PC-9 (cell line): Measurements from ENCODE around the gene LRRC72. TPM values are rescaled to one million over a fixed set of nuclear protein-coding genes. Genes with fewer than 3 reads are reported as not detected.

Experiments
- BruUV-seq: library from RNA; stranded (reverse); fragments of 400-500 nt; replicated peaks from 2 replicates; lab custom pipeline; 2021; lab: Mats Ljungman, UMichigan
- CTCF ChIA-PET: fragments of 300-600 bp; sonication (Branson Sonifier 250); formaldehyde crosslinking; loops from one replicate; lab custom pipeline; 2022; ENCODE audit warnings: antibody characterized with exemption; lab: Charles Lee
- POLR2A ChIA-PET: fragments of 300-600 bp; sonication (Branson Sonifier 250); formaldehyde crosslinking; loops from one replicate; lab custom pipeline; 2022; ENCODE audit warnings: antibody characterized with exemption; ENCODE audit not compliant: unreplicated experiment; lab: Charles Lee
- DNase-seq, 2 experiments: peaks; one replicate each; pipeline versions ENCODE4 v3.0.0 to v3.0.0-alpha.2; 2015 to 2022; ENCODE audit warnings: mixed read lengths in 1 of 2
- H2AFZ ChIP-seq: fragments of 200-600 bp; sonication (generic); 2 replicates; pipeline ENCODE4 v1.8.1; 2017; ENCODE audit warnings: antibody characterized with exemption
- H3F3A ChIP-seq: fragments of 200-600 bp; sonication (generic); 2 replicates; pipeline ENCODE4 v1.8.1; 2017; ENCODE audit warnings: antibody characterized with exemption, mild to moderate bottlenecking, low read depth; ENCODE audit not compliant: insufficient read depth
- H3K27ac ChIP-seq: fragments of 200-600 bp; sonication (generic); 2 replicates; pipeline ENCODE4 v1.6.1; 2016; ENCODE audit warnings: mixed run types
- H3K27me3 ChIP-seq: fragments of 200-600 bp; sonication (generic); 2 replicates; pipeline ENCODE4 v1.6.1; 2016; ENCODE audit warnings: low read depth, mixed run types; ENCODE audit not compliant: insufficient read depth
- H3K36me3 ChIP-seq: fragments of 200-600 bp; sonication (generic); 2 replicates; pipeline ENCODE4 v1.6.1; 2016; ENCODE audit warnings: low read depth, mixed run types
- H3K4me1 ChIP-seq: fragments of 200-600 bp; sonication (generic); replicated peaks from 2 replicates; pipeline ENCODE4 v1.6.1; 2016; ENCODE audit warnings: mixed run types; ENCODE audit not compliant: insufficient read depth
- H3K4me2 ChIP-seq: fragments of 200-600 bp; sonication (generic); 2 replicates; pipeline ENCODE4 v1.6.1; 2017; ENCODE audit warnings: mixed run types
- H3K4me3 ChIP-seq: fragments of 200-600 bp; sonication (generic); 2 replicates; pipeline ENCODE4 v1.6.1; 2016; ENCODE audit warnings: mixed run types
- H3K79me2 ChIP-seq: fragments of 200-600 bp; sonication (generic); 2 replicates; pipeline ENCODE4 v1.6.1; 2017; ENCODE audit warnings: low read depth, mixed run types
- H3K9me2 ChIP-seq: fragments of 200-600 bp; sonication (generic); 2 replicates; pipeline ENCODE4 v1.8.1; 2017; ENCODE audit warnings: mild to moderate bottlenecking; ENCODE audit not compliant: insufficient read depth
- H3K9me3 ChIP-seq: fragments of 200-600 bp; sonication (generic); 2 replicates; pipeline ENCODE4 v1.8.1; 2016; ENCODE audit warnings: low read depth; ENCODE audit not compliant: insufficient read depth
- H4K20me1 ChIP-seq: fragments of 200-600 bp; sonication (generic); 2 replicates; pipeline ENCODE4 v1.8.1; 2017; ENCODE audit not compliant: insufficient read depth
- CTCF ChIP-seq: fragments of 200-600 bp; sonication (generic); conservative IDR thresholded peaks from 2 replicates; pipeline ENCODE4 v1.6.1; 2017; ENCODE audit warnings: mixed run types, antibody characterized with exemption, mild to moderate bottlenecking, moderate library complexity
- EZH2 ChIP-seq: fragments of 200-600 bp; sonication (generic); IDR thresholded peaks from 2 replicates; pipeline ENCODE4 v1.8.0; 2017; ENCODE audit warnings: antibody characterized with exemption, low read depth
- intact Hi-C: fragments of 100-400 bp; cut with micrococcal nuclease; formaldehyde crosslinking; loops from one replicate; pipeline ENCODE4 v1.10.0; 2022; ENCODE audit not compliant: unreplicated experiment
- total RNA-seq: library from RNA; stranded (reverse); gene quantifications from 2 replicates; pipeline ENCODE4 v1.2.3, GENCODE V29; 2021

Gene LRRC72
- total RNA-seq, 1 experiment from 2014 or later = not detected

GRCh38 chr7:16587790-16588189, 61.2 kb downstream of the LRRC72 start:
- H3K9me2 ChIP-seq = no peaks in the 10 kb centered on the region
- ChIA-PET CTCF (no interaction called here), POLR2A (no interaction called here)
- no peaks in the 10 kb centered on the region for H3K27me3 ChIP-seq
- intact Hi-C loops = no loop called here
- no peaks in the 10 kb centered on the region for H3K36me3 ChIP-seq
- H3K9me3 ChIP-seq = no peaks in the 10 kb centered on the region
- H3K27ac ChIP-seq = no peak overlapping the region
- no peak overlapping the region for H3K4me3 ChIP-seq
- BruUV-seq = no TSS peak
- H3K4me1 ChIP-seq = no peaks in the 10 kb centered on the region
- no peaks in the 10 kb centered on the region for H3F3A ChIP-seq
- no peak for DNase-seq
- H4K20me1 ChIP-seq = no peaks in the 10 kb centered on the region
- H3K79me2 ChIP-seq = no peaks in the 10 kb centered on the region
- TF ChIP-seq EZH2 = no peak
- TF ChIP-seq CTCF = no peak
- no peak overlapping the region; the same call in 1 of the 2 replicates for H2AFZ ChIP-seq
- no peak overlapping the region for H3K4me2 ChIP-seq

GRCh38 chr7:16589881-16590280, 63.3 kb downstream of the LRRC72 start:
- Histone ChIP-seq H3K27ac (no peak overlapping the region), H3K79me2 (no peaks in the 10 kb centered on the region), H2AFZ (no peak overlapping the region), H3K36me3 (no peaks in the 10 kb centered on the region), H3K4me3 (no peak overlapping the region), H3K4me1 (0 out of 2 replicates have a peak, but pooled peaks cover 3% of the 10 kb centered on the region), H3F3A (no peaks in the 10 kb centered on the region), H3K4me2 (no peak overlapping the region), H3K27me3 (no peaks in the 10 kb centered on the region), H4K20me1 (no peaks in the 10 kb centered on the region), H3K9me2 (no peaks in the 10 kb centered on the region), H3K9me3 (no peaks in the 10 kb centered on the region)
- TF ChIP-seq EZH2 = no peak
- TF ChIP-seq CTCF = no peak
- ChIA-PET CTCF (no interaction called here), POLR2A (no interaction called here)
- BruUV-seq = no TSS peak
- DNase-seq = no peak
- intact Hi-C loops = no loop called here

- no TSS peak for BruUV-seq
- Histone ChIP-seq H3K36me3 (no peaks in the 10 kb centered on the region), H3K9me3 (no peaks in the 10 kb centered on the region), H3K27me3 (no peaks in the 10 kb centered on the region), H4K20me1 (no peaks in the 10 kb centered on the region), H3K9me2 (no peaks in the 10 kb centered on the region), H3F3A (no peaks in the 10 kb centered on the region), H3K4me2 (no peak overlapping the region), H2AFZ (no peak overlapping the region), H3K4me1 (0 out of 2 replicates have a peak, but pooled peaks cover 3% of the 10 kb centered on the region), H3K79me2 (no peaks in the 10 kb centered on the region), H3K27ac (no peak overlapping the region), H3K4me3 (no peak overlapping the region)
- intact Hi-C loops = no loop called here
- ChIA-PET CTCF (no interaction called here), POLR2A (no interaction called here)
- TF ChIP-seq EZH2 (no peak), CTCF (no peak)
- no peak for DNase-seq
Measured at GRCh38 chr7:16590424-16590823, 63.8 kb downstream of the LRRC72 start.
